HEK293 (cell line): ENCODE results near the gene CRTAC1.

ENCODE experiments used
- CTCF ChIA-PET: fragments of 350-600 bp; formaldehyde crosslinking; extraction: SDS; loops from one replicate; lab custom pipeline; 2021; ENCODE audit warnings: antibody characterized with exemption; lab: Yijun Ruan, JAX
- POLR2A ChIA-PET: fragments of 300-600 bp; formaldehyde crosslinking; extraction: SDS; loops from one replicate; lab custom pipeline; 2020; ENCODE audit warnings: antibody characterized with exemption, inconsistent platforms; lab: Yijun Ruan, JAX
- H3K27ac ChIP-seq: fragments of 200-500 bp; sonication (Bioruptor generic); 2 replicates; pipeline ENCODE4 v1.5.1; 2014; ENCODE audit warnings: low read depth, low read length, control low read depth, inconsistent platforms; ENCODE audit errors: extremely low read depth
- H3K36me3 ChIP-seq, 2 experiments: fragments of 200-500 bp in 1 of 2; sonication (Bioruptor generic) in 1 of 2; 1 replicate in 1 of 2; 2 replicates in 1 of 2; pipeline ENCODE4 v1.5.1; 2014 to 2017; ENCODE audit warnings: inconsistent platforms in 2 of 2, low read length in 2 of 2; ENCODE audit not compliant: control insufficient read depth in 2 of 2, insufficient read depth in 1 of 2
- H3K4me1 ChIP-seq: fragments of 200-500 bp; sonication (Bioruptor generic); 2 replicates; pipeline ENCODE4 v1.5.1; 2014; ENCODE audit warnings: mild to moderate bottlenecking, low read length, inconsistent platforms; ENCODE audit not compliant: control insufficient read depth, insufficient read depth
- H3K4me3 ChIP-seq: 2 replicates; pipeline ENCODE4 v1.5.1; 2011; ENCODE audit warnings: low read depth, mild to moderate bottlenecking, control low read depth, low read length, moderate library complexity
- H3K9me3 ChIP-seq: fragments of 200-500 bp; sonication (Bioruptor generic); 2 replicates; pipeline ENCODE4 v1.5.1; 2014; ENCODE audit warnings: low read depth, low read length, inconsistent platforms; ENCODE audit not compliant: control insufficient read depth, insufficient read depth
- GLI4 ChIP-seq: fragments of 450-650 bp; formaldehyde crosslinking; IDR thresholded peaks from 2 replicates; pipeline ENCODE4 v1.5.1; 2016; ENCODE audit warnings: missing biosample characterization, missing genetic modification characterization
- HOXA7 ChIP-seq: sonication (generic); formaldehyde crosslinking; IDR thresholded peaks from 2 replicates; pipeline ENCODE4 v1.8.1; 2022; ENCODE audit warnings: missing genetic modification reagents, borderline replicate concordance
- HOXD13 ChIP-seq: sonication (generic); formaldehyde crosslinking; IDR thresholded peaks from 2 replicates; pipeline ENCODE4 v1.8.0; 2022; ENCODE audit warnings: missing genetic modification reagents, borderline replicate concordance
- REPIN1 ChIP-seq: fragments of 450-650 bp; formaldehyde crosslinking; IDR thresholded peaks from 2 replicates; pipeline ENCODE4 v1.5.1; 2017; ENCODE audit warnings: missing biosample characterization, missing genetic modification characterization, low read depth
- TRIM28 ChIP-seq: IDR thresholded peaks from 2 replicates; pipeline ENCODE4 v1.6.1; 2011; ENCODE audit warnings: low read length, control low read depth, borderline replicate concordance
- ZBTB20 ChIP-seq: fragments of 450-650 bp; formaldehyde crosslinking; IDR thresholded peaks from 2 replicates; pipeline ENCODE4 v1.5.1; 2016; ENCODE audit warnings: missing biosample characterization, missing genetic modification characterization
- ZBTB7A ChIP-seq: fragments of 450-650 bp; formaldehyde crosslinking; IDR thresholded peaks from 2 replicates; pipeline ENCODE4 v1.5.1; 2016; ENCODE audit warnings: low read depth, missing biosample characterization, missing genetic modification characterization
- ZNF146 ChIP-seq: fragments of 450-650 bp; formaldehyde crosslinking; IDR thresholded peaks from 2 replicates; pipeline ENCODE4 v1.5.1; 2016; ENCODE audit warnings: missing biosample characterization, missing genetic modification characterization
- ZNF155 ChIP-seq: fragments of 450-650 bp; formaldehyde crosslinking; IDR thresholded peaks from 2 replicates; pipeline ENCODE4 v1.5.1; 2016; ENCODE audit warnings: missing biosample characterization, missing genetic modification characterization
- ZNF324 ChIP-seq: fragments of 450-650 bp; formaldehyde crosslinking; IDR thresholded peaks from 2 replicates; pipeline ENCODE4 v1.5.1; 2016; ENCODE audit warnings: missing biosample characterization, missing genetic modification characterization
- ZNF335 ChIP-seq: fragments of 450-650 bp; formaldehyde crosslinking; conservative IDR thresholded peaks from 2 replicates; pipeline ENCODE4 v1.5.1; 2016; ENCODE audit warnings: missing biosample characterization, missing genetic modification characterization
- ZNF350 ChIP-seq: fragments of 450-650 bp; formaldehyde crosslinking; IDR thresholded peaks from 2 replicates; pipeline ENCODE4 v1.5.0; 2017; ENCODE audit warnings: missing biosample characterization, mild to moderate bottlenecking, missing genetic modification characterization
- ZNF423 ChIP-seq: fragments of 450-650 bp; formaldehyde crosslinking; IDR thresholded peaks from 2 replicates; pipeline ENCODE4 v1.5.1; 2016; ENCODE audit warnings: missing biosample characterization, missing genetic modification characterization
- ZNF529 ChIP-seq: fragments of 450-650 bp; formaldehyde crosslinking; IDR thresholded peaks from 2 replicates; pipeline ENCODE4 v1.5.1; 2017; ENCODE audit warnings: missing genetic modification characterization, missing biosample characterization; ENCODE audit not compliant: insufficient replicate concordance
- ZNF561 ChIP-seq: fragments of 450-650 bp; IDR thresholded peaks from 2 replicates; pipeline ENCODE4 v1.5.1; 2018; ENCODE audit warnings: missing biosample characterization, missing genetic modification characterization, borderline replicate concordance
- ZNF621 ChIP-seq: fragments of 450-650 bp; formaldehyde crosslinking; IDR thresholded peaks from 2 replicates; pipeline ENCODE4 v1.5.1; 2017; ENCODE audit warnings: missing biosample characterization, missing genetic modification characterization
- ZNF664 ChIP-seq: fragments of 450-650 bp; formaldehyde crosslinking; IDR thresholded peaks from 2 replicates; pipeline ENCODE4 v1.5.1; 2016; ENCODE audit warnings: missing biosample characterization, missing genetic modification characterization
- ZNF707 ChIP-seq: fragments of 450-650 bp; formaldehyde crosslinking; IDR thresholded peaks from 2 replicates; pipeline ENCODE4 v1.5.1; 2016; ENCODE audit warnings: missing biosample characterization, missing genetic modification characterization
- ZNF837 ChIP-seq: fragments of 450-650 bp; formaldehyde crosslinking; IDR thresholded peaks from 2 replicates; pipeline ENCODE4 v1.5.1; 2016; ENCODE audit warnings: missing biosample characterization, missing genetic modification characterization
- TF ChIP-seq, protein P1 (sequence below): fragments of 450-650 bp; formaldehyde crosslinking; IDR thresholded peaks from 2 replicates; pipeline ENCODE4 v1.5.1; 2016; ENCODE audit warnings: missing biosample characterization, missing genetic modification characterization, borderline replicate concordance
- TF ChIP-seq, protein P2 (sequence below): fragments of 450-650 bp; formaldehyde crosslinking; IDR thresholded peaks from 2 replicates; pipeline ENCODE4 v1.5.1; 2016; ENCODE audit warnings: missing biosample characterization, missing genetic modification characterization
- TF ChIP-seq, protein P3 (sequence below): fragments of 450-650 bp; formaldehyde crosslinking; IDR thresholded peaks from 2 replicates; pipeline ENCODE4 v1.5.1; 2016; ENCODE audit warnings: missing biosample characterization, missing genetic modification characterization

The CRTAC1 gene

DNA sequence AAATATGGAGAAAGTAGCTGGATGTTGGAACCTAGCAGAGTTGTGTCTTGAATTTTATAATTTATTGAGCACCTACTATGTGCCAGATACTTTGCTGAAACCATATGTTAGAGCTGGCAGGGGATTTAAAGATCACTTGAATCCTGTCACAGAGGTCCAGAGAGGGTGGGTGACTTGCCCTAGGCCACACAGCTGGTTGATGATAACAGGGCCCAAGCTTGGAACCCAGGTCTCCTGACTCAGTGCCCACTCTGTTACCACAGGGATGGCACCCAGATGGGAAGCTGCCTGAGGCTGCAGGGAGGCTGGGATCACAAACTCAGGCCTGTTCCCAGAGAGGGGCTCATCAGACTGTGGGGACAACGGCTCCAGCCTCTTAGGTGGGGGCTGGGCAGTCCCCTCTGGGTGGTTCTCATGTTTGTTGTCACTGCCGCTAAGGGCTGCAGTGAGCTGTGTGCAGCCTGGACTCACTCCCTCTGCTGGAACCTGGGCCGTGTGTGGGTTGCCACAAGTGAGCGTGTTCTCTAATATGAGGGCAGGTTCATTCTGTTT is 162.2 kb downstream of the CRTAC1 start:
- POLR2A ChIA-PET, result interaction anchor here (0.9 to 1.4 kb wide), 2 partner anchors 78 to 104 kb away, joined by 3 to 4 read pairs; no protein-coding TSS in a partner anchor

DNA sequence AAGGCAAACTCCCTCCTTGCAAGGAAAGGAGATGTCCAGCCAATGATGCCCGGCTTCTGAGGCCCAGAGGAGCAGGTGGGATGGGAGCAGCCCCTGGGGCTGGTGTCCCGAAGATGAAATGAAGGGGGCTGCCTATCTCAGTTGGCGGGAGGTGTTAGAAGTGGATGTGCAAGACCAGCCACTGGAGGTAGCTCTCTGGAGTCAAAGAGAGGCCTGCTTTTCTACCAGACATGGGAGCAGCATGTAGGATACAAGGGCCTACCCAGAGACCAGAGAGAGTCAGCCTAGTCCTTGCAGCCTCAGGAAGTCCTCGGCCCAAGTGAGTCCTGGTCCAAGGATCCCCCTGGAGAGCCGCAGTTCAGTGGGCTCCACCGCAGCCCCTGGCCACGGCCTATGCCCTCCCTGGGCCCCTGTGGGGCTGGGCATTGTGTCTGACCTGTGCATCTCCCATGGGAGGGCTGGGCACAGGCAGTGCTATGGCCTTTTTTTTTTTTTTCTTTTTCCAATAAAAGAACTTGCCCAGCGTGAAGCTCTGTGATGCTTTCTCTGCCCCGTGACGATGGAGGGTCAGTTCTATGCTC is 163.1 kb downstream of the CRTAC1 start:
- Histone ChIP-seq H3K4me1 (peaks cover 3% of the 10 kb centered on the region; the same call in 1 of the 2 replicates), H3K4me3 (no peak overlapping the region), H3K9me3 (no peaks in the 10 kb centered on the region), H3K27ac (no peak overlapping the region), H3K36me3 (no peaks in the 10 kb centered on the region)
- POLR2A ChIA-PET, result no interaction called here
- no peak for TF ChIP-seq ZNF155
- no peak for TF ChIP-seq ZNF529 (tag by site-specific recombination)
- no peak for TF ChIP-seq ZNF335 (tag by site-specific recombination)
- TF ChIP-seq HOXA7 (CRISPR knock-in tag), result no peak
- no peak for TF ChIP-seq ZNF146 (tag by site-specific recombination)
- no peak for TF ChIP-seq ZNF423 (tag by site-specific recombination)
- TF ChIP-seq, protein P1, sequence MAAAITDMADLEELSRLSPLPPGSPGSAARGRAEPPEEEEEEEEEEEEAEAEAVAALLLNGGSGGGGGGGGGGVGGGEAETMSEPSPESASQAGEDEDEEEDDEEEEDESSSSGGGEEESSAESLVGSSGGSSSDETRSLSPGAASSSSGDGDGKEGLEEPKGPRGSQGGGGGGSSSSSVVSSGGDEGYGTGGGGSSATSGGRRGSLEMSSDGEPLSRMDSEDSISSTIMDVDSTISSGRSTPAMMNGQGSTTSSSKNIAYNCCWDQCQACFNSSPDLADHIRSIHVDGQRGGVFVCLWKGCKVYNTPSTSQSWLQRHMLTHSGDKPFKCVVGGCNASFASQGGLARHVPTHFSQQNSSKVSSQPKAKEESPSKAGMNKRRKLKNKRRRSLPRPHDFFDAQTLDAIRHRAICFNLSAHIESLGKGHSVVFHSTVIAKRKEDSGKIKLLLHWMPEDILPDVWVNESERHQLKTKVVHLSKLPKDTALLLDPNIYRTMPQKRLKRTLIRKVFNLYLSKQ (tag by site-specific recombination), result no peak
- TF ChIP-seq GLI4, result no peak
- no peak for TF ChIP-seq ZBTB7A
- no peak for TF ChIP-seq TRIM28
- no peak for TF ChIP-seq ZNF621 (tag by site-specific recombination)
- no peak for TF ChIP-seq ZNF561 (tag by site-specific recombination)
- no peak for TF ChIP-seq REPIN1 (tag by site-specific recombination)
- CTCF ChIA-PET, result interaction anchor here (0.6 to 6.1 kb wide), 8 partner anchors 22 to 178 kb away, joined by 3 to 167 read pairs (median 4); no protein-coding TSS in a partner anchor

More for the DNA sequence above, 162.2 kb downstream of the CRTAC1 start:
- Histone ChIP-seq H3K9me3 (no peaks in the 10 kb centered on the region), H3K36me3 (no peaks in the 10 kb centered on the region), H3K4me1 (peaks cover 3% of the 10 kb centered on the region; the same call in 1 of the 2 replicates), H3K4me3 (no peak overlapping the region), H3K27ac (no peak overlapping the region)
- TF ChIP-seq ZNF664 (tag by site-specific recombination) (0 out of 2 replicates have a peak, but pooled peaks have one; percentile 48), ZNF350 (no peak)
- CTCF ChIA-PET, result interaction anchor here (0.5 to 6.1 kb wide), 15 partner anchors 7 to 179 kb away, joined by 3 to 167 read pairs (median 4); no protein-coding TSS in a partner anchor

DNA sequence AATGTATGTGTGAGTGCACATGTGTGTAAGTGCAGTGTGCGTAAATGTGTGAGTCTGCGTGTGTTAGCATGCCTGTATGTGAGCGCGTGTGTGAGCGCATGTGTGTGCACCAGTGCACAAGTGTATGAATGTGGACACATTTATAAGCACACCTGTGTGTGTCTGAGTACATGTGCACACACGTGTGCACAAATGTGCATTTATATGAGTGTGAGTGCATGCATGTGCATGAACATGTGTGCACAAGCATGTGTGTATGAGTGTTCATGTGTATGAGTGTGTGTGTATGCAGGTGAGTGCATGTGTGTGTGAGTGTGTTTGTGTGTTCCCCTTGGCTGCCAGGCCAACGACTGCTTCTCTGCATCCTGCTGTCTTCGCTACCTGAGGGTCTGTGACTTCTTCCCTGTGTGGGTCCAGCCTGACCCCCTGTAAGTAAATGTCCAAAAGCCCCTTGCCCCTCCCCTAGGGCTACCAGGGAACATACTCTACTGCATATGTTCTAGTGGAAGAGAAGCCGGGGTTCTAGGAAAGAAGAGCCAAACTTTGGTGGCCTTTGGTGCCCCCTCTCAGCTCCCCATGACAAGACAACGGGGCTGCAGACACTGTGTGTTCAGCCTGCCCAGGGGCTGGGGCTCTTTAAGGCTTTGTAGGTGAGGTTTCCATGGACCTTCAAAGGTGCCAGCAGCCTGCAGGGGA is 163.7 kb downstream of the CRTAC1 start:
- POLR2A ChIA-PET, result no interaction called here
- no peaks in the 10 kb centered on the region for H3K36me3 ChIP-seq
- no peaks in the 10 kb centered on the region for H3K9me3 ChIP-seq
- no peak overlapping the region for H3K27ac ChIP-seq
- no peak overlapping the region for H3K4me3 ChIP-seq
- CTCF ChIA-PET, result interaction anchor here (0.7 to 6.1 kb wide), 2 partner anchors 45 to 75 kb away, joined by 3 to 167 read pairs; no protein-coding TSS in a partner anchor
- peaks cover 3% of the 10 kb centered on the region; the same call in 1 of the 2 replicates for H3K4me1 ChIP-seq
- no peak for TF ChIP-seq HOXD13 (CRISPR knock-in tag)
- no peak for TF ChIP-seq ZNF707 (tag by site-specific recombination)
- no peak for TF ChIP-seq ZNF837 (tag by site-specific recombination)
- TF ChIP-seq, protein P2, sequence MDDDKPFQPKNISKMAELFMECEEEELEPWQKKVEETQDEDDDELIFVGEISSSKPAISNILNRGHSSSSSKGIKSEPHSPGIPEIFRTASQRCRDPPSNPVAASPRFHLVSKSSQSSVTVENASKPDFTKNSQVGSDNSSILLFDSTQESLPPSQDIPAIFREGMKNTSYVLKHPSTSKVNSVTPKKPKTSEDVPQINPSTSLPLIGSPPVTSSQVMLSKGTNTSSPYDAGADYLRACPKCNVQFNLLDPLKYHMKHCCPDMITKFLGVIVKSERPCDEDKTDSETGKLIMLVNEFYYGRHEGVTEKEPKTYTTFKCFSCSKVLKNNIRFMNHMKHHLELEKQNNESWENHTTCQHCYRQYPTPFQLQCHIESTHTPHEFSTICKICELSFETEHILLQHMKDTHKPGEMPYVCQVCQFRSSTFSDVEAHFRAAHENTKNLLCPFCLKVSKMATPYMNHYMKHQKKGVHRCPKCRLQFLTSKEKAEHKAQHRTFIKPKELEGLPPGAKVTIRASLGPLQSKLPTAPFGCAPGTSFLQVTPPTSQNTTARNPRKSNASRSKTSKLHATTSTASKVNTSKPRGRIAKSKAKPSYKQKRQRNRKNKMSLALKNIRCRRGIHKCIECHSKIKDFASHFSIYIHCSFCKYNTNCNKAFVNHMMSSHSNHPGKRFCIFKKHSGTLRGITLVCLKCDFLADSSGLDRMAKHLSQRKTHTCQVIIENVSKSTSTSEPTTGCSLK (tag by site-specific recombination), result no peak
- TF ChIP-seq ZNF324 (tag by site-specific recombination), result no peak
- TF ChIP-seq, protein P3, sequence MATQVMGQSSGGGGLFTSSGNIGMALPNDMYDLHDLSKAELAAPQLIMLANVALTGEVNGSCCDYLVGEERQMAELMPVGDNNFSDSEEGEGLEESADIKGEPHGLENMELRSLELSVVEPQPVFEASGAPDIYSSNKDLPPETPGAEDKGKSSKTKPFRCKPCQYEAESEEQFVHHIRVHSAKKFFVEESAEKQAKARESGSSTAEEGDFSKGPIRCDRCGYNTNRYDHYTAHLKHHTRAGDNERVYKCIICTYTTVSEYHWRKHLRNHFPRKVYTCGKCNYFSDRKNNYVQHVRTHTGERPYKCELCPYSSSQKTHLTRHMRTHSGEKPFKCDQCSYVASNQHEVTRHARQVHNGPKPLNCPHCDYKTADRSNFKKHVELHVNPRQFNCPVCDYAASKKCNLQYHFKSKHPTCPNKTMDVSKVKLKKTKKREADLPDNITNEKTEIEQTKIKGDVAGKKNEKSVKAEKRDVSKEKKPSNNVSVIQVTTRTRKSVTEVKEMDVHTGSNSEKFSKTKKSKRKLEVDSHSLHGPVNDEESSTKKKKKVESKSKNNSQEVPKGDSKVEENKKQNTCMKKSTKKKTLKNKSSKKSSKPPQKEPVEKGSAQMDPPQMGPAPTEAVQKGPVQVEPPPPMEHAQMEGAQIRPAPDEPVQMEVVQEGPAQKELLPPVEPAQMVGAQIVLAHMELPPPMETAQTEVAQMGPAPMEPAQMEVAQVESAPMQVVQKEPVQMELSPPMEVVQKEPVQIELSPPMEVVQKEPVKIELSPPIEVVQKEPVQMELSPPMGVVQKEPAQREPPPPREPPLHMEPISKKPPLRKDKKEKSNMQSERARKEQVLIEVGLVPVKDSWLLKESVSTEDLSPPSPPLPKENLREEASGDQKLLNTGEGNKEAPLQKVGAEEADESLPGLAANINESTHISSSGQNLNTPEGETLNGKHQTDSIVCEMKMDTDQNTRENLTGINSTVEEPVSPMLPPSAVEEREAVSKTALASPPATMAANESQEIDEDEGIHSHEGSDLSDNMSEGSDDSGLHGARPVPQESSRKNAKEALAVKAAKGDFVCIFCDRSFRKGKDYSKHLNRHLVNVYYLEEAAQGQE (tag by site-specific recombination), result no peak
- no peak for TF ChIP-seq ZBTB20 (tag by site-specific recombination)
